GM12801 (cell line): Measurements from ENCODE around the gene WWOX.

Experiments
- TF ChIP-seq, protein P1 (sequence below): IDR thresholded peaks from one replicate; pipeline ENCODE4 v1.5.1; 2011; ENCODE audit warnings: control low read depth; ENCODE audit not compliant: insufficient read length; ENCODE audit errors: extremely low read depth

Gene WWOX

DNA sequence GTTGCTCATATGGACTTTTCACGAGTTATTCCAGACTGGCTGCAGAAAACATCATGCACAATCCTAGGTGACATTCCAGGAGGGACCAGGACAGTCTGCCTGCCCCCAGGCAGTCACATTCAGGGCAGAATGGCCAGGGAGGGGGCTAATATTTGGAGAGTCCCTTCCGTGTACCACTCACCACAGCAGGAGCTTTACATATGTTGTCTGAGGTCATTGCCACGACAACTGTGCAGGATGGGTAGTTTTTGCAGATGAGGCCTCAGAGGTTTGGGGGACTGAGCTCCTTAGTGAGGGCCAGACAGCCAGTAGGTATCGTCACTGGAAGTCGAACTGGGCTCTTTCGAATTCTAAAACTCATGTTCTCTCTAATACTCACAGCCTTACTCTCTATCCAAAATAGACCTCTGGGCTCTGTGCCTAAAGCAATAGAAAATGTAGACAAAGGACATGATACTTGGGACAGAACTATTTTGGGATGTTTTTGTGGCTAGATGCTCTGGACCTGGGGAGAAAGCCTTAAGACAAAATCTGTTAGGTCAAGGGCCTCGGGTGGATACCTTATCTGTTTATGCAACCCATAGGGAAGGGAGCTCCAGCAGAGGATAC is 1162.6 kb downstream of the WWOX start:
- TF ChIP-seq, protein P1, sequence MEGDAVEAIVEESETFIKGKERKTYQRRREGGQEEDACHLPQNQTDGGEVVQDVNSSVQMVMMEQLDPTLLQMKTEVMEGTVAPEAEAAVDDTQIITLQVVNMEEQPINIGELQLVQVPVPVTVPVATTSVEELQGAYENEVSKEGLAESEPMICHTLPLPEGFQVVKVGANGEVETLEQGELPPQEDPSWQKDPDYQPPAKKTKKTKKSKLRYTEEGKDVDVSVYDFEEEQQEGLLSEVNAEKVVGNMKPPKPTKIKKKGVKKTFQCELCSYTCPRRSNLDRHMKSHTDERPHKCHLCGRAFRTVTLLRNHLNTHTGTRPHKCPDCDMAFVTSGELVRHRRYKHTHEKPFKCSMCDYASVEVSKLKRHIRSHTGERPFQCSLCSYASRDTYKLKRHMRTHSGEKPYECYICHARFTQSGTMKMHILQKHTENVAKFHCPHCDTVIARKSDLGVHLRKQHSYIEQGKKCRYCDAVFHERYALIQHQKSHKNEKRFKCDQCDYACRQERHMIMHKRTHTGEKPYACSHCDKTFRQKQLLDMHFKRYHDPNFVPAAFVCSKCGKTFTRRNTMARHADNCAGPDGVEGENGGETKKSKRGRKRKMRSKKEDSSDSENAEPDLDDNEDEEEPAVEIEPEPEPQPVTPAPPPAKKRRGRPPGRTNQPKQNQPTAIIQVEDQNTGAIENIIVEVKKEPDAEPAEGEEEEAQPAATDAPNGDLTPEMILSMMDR = no peak
